Measurements from ENCODE around the gene MYLK.

Gene MYLK

DNA sequence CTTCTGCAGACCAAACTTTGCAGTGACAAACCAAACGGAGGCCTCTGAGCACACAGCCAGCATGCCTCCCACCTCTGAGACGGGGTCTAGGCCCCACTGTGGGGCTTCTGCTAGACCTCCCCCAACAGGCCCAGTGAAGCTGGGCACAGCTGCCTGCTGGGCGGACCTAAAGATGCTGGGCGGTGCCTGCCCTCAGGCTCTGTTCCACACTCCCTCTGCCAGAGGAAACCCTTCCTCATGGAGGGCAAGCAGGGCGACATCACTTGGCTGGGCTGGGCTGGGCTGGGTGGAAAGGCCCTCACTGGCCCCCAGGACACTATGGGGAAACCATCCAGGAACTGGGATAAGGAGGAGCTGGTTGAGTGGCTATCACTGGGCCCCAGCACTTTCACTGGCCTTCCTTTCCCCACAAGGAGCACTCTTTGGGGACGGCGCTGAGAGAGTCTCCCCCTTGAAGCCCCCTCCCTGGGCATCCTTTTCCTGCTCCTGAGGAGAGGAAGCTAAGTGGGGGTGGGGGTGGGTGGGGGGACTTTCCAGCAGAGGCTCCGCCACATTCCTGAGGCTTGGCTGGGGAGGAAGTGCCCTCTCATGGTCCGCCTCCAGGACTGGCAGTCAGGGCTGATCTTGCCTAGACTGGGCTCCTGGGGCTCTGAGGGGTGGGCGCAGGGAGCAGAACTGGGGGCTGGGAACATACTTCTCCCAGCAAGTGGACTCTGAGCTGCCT lies 201.2 kb downstream of the MYLK start:
- H3K4me3 ChIP-seq (ENCODE audit: low read depth, low read length): no peak overlapping the region
- TF ChIP-seq CTCF (IDR thresholded peaks at IDR 0.05; ENCODE audit: insufficient read depth, low read depth, low read length, missing control alignments): no peak
- DNase-seq (ENCODE audit: low read depth): no peak

GRCh38 chr3:123682302-123682701 lies 201.8 kb downstream of the MYLK start:
- no peak overlapping the region for H3K4me3 ChIP-seq (ENCODE audit: low read depth, low read length)
- TF ChIP-seq CTCF (IDR thresholded peaks at IDR 0.05; ENCODE audit: insufficient read depth, low read depth, low read length, missing control alignments): no peak
- DNase-seq (ENCODE audit: low read depth): no peak

DNA sequence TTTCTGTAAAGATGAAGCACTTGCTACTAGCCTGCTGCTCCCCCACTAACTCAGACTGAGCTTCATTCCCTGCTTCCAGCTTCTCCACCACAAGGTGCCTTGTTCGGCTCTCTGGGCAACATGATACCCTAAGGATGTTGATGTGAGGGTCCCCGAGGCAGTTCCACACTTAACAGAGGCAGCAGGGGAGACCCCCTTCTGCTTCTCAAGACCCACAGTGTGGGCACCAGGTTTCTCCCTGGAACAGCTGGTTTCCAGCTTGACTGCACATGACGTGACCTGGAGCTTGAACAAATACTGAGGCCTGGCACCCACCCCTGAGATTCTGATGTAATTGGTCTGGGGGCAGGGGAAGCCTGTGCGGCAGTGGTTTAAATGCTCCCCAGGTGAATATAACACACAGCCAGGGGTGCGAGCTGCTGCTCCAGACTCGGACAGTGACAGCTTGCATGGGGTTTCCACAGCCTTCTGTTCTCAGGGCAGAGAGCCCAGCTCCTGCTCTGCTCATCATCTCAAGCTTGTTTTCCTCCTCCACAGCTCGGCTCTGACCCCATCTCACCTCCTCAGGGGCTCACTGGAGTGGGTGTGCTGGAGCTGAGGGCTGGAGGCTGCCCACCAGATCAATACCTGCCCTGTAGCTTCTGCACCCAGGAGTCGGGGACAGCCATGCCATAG lies 204.3 kb downstream of the MYLK start:
- DNase-seq (ENCODE audit: low read depth): no peak
- no peak for TF ChIP-seq CTCF (IDR thresholded peaks at IDR 0.05; ENCODE audit: insufficient read depth, low read depth, low read length, missing control alignments)
- no peak overlapping the region for H3K4me3 ChIP-seq (ENCODE audit: low read depth, low read length)

GRCh38 chr3:123678108-123678511 lies 206.0 kb downstream of the MYLK start:
- no peak for DNase-seq (ENCODE audit: low read depth)
- TF ChIP-seq CTCF (IDR thresholded peaks at IDR 0.05; ENCODE audit: insufficient read depth, low read depth, low read length, missing control alignments): no peak
- no peak overlapping the region for H3K4me3 ChIP-seq (ENCODE audit: low read depth, low read length)

- DNase-seq (ENCODE audit: low read depth): no peak
- no peak for TF ChIP-seq CTCF (IDR thresholded peaks at IDR 0.05; ENCODE audit: insufficient read depth, low read depth, low read length, missing control alignments)
- H3K4me3 ChIP-seq (ENCODE audit: low read depth, low read length): no peak overlapping the region
These were observed 211.5 kb downstream of the MYLK start for GRCh38 chr3:123672429-123673146.

DNA sequence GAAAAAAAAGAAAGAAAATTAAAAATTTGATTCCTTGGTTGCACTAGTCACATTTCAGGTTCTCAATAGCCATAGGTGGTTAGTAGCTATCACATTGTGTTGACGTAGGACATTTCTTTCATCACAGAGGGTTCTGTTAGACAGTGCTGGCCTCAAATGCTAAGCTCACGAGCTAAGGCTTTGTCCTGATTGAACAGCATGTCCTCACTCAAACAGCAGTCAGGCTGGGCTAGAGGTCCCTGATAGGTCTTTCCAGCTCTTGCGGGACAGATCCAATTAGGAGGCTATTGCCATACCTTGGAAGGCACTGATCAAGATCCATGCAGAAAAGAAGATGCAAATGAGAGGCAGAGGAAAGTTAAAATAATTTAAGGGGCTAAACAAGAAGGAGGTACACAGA lies 213.4 kb downstream of the MYLK start:
- no peak for TF ChIP-seq CTCF (IDR thresholded peaks at IDR 0.05; ENCODE audit: insufficient read depth, low read depth, low read length, missing control alignments)
- H3K4me3 ChIP-seq (ENCODE audit: low read depth, low read length): no peak overlapping the region
- DNase-seq (ENCODE audit: low read depth): no peak

All from GM12865 (cell line).